H1 (cell line): ENCODE results near the gene INTS1. TPM values are rescaled to one million over a fixed set of nuclear protein-coding genes. Genes with fewer than 3 reads are reported as not detected.

ENCODE experiments used
- CTCF ChIA-PET: fragments of 300-600 bp; sonication (Branson Sonifier 250); formaldehyde crosslinking; loops from one replicate; lab custom pipeline; 2021; ENCODE audit not compliant: partially characterized antibody; lab: Charles Lee
- POLR2A ChIA-PET: fragments of 300-600 bp; sonication (Branson Sonifier 250); formaldehyde crosslinking; loops from one replicate; lab custom pipeline; 2021; ENCODE audit warnings: inconsistent platforms; ENCODE audit not compliant: partially characterized antibody; lab: Charles Lee
- DNase-seq, 2 experiments: peaks; one replicate each; pipeline versions ENCODE4 v3.0.0 to v3.0.0-alpha.2; 2010 to 2022; ENCODE audit warnings: low spot score in 2 of 2, low read depth in 1 of 2, mixed read lengths in 1 of 2
- FAIRE-seq: peaks from 2 replicates; lab custom pipeline; 2011; peaks lifted over from hg19 to GRCh38; lab: Jason Lieb, UNC
- H2AFZ ChIP-seq: 2 replicates; pipeline ENCODE4 v1.8.1; 2012; ENCODE audit warnings: low read length, inconsistent platforms
- H2AK5ac ChIP-seq: 2 replicates; pipeline ENCODE4 v1.6.1; 2013; ENCODE audit warnings: low read depth, low read length
- H2BK120ac ChIP-seq: replicated peaks from 2 replicates; pipeline ENCODE3; 2013; ENCODE audit warnings: low read depth, low read length, inconsistent platforms
- H2BK12ac ChIP-seq: 2 replicates; pipeline ENCODE4 v1.6.1; 2013; ENCODE audit warnings: low read depth, low read length
- H2BK15ac ChIP-seq: 2 replicates; pipeline ENCODE4 v1.6.1; 2013; ENCODE audit warnings: low read length
- H2BK20ac ChIP-seq: 2 replicates; pipeline ENCODE4 v1.6.1; 2013; ENCODE audit warnings: low read length
- H2BK5ac ChIP-seq: 2 replicates; pipeline ENCODE4 v1.6.1; 2013; ENCODE audit warnings: low read depth, low read length
- H3K14ac ChIP-seq: 2 replicates; pipeline ENCODE4 v1.6.1; 2013; ENCODE audit warnings: inconsistent platforms; ENCODE audit not compliant: insufficient read length
- H3K18ac ChIP-seq: 2 replicates; pipeline ENCODE4 v1.6.1; 2013; ENCODE audit warnings: low read length; ENCODE audit errors: extremely low read depth
- H3K23ac ChIP-seq: 2 replicates; pipeline ENCODE4 v1.6.1; 2013; ENCODE audit warnings: inconsistent platforms; ENCODE audit not compliant: insufficient read length
- H3K23me2 ChIP-seq: 2 replicates; pipeline ENCODE4 v1.6.1; 2013; ENCODE audit warnings: low read depth, low read length
- H3K27ac ChIP-seq: 2 replicates; pipeline ENCODE4 v1.6.1; 2011; ENCODE audit warnings: low read depth, low read length, inconsistent platforms
- H3K27me3 ChIP-seq, 4 experiments: replicated peaks in 1 of 4; 1 replicate in 1 of 4; 2 replicates in 3 of 4; pipeline versions ENCODE4 v1.6.1 to v1.8.1; 2011 to 2013; ENCODE audit warnings: low read length in 3 of 4, mild to moderate bottlenecking in 3 of 4, inconsistent platforms in 2 of 4, mixed read lengths in 2 of 4, moderate library complexity in 1 of 4; ENCODE audit not compliant: control insufficient read depth in 3 of 4, insufficient read depth in 3 of 4; ENCODE audit errors: extremely low read depth in 1 of 4
- H3K36me3 ChIP-seq, 4 experiments: 2 replicates each; pipeline versions ENCODE4 v1.6.1 to v1.8.1; 2011 to 2013; ENCODE audit warnings: mild to moderate bottlenecking in 4 of 4, low read length in 3 of 4, moderate library complexity in 2 of 4, control low read depth in 1 of 4, inconsistent platforms in 1 of 4; ENCODE audit not compliant: insufficient read depth in 4 of 4, control insufficient read depth in 2 of 4
- H3K4ac ChIP-seq: replicated peaks from 2 replicates; pipeline ENCODE3; 2013; ENCODE audit warnings: low read length, low read depth, mixed read lengths, inconsistent platforms; ENCODE audit not compliant: insufficient read length
- H3K4me1 ChIP-seq, 4 experiments: replicated peaks in 1 of 4; 1 replicate in 1 of 4; 2 replicates in 3 of 4; pipeline versions ENCODE4 v1.6.1 to v1.8.1; 2011 to 2013; ENCODE audit warnings: low read length in 3 of 4, inconsistent platforms in 2 of 4, mixed read lengths in 1 of 4; ENCODE audit not compliant: insufficient read depth in 4 of 4, control insufficient read depth in 3 of 4
- H3K4me2 ChIP-seq, 2 experiments: 2 replicates each; pipeline versions ENCODE4 v1.6.1 to v1.8.1; 2011 to 2013; ENCODE audit warnings: low read depth in 2 of 2, low read length in 2 of 2, control low read depth in 1 of 2, inconsistent platforms in 1 of 2, mild to moderate bottlenecking in 1 of 2; ENCODE audit not compliant: insufficient read depth in 1 of 2
- H3K4me3 ChIP-seq, 4 experiments: fragments of 200-600, 300-600 bp in 1 of 4; sonication (generic), shearing (Covaris generic), sonication (Bioruptor Twin) in 1 of 4; 2 replicates each; pipeline versions ENCODE4 v1.5.1 to v1.8.1; 2011 to 2016; ENCODE audit warnings: low read length in 4 of 4, low read depth in 3 of 4, control low read depth in 2 of 4, inconsistent platforms in 2 of 4, mild to moderate bottlenecking in 2 of 4, mixed read lengths in 1 of 4, moderate library complexity in 1 of 4; ENCODE audit not compliant: insufficient read depth in 2 of 4; ENCODE audit errors: extremely low read depth in 1 of 4
- H3K56ac ChIP-seq: replicated peaks from 2 replicates; pipeline ENCODE3; 2013; ENCODE audit warnings: low read depth, mild to moderate bottlenecking, mixed read lengths, low read length, inconsistent platforms; ENCODE audit not compliant: insufficient read length
- H3K79me1 ChIP-seq: 2 replicates; pipeline ENCODE4 v1.6.1; 2013; ENCODE audit warnings: low read depth, low read length, control low read depth
- H3K79me2 ChIP-seq, 2 experiments: 2 replicates each; pipeline versions ENCODE4 v1.6.1 to v1.8.1; 2012 to 2013; ENCODE audit warnings: low read length in 2 of 2, mild to moderate bottlenecking in 2 of 2, inconsistent platforms in 1 of 2; ENCODE audit not compliant: insufficient read depth in 2 of 2, control insufficient read depth in 1 of 2
- H3K9ac ChIP-seq, 4 experiments: replicated peaks in 1 of 4; 1 replicate in 1 of 4; 2 replicates in 3 of 4; pipeline versions ENCODE4 v1.6.1 to v1.8.1; 2011 to 2013; ENCODE audit warnings: low read depth in 3 of 4, low read length in 3 of 4, control low read depth in 2 of 4, mild to moderate bottlenecking in 2 of 4, moderate library complexity in 2 of 4, inconsistent platforms in 1 of 4; ENCODE audit errors: extremely low read depth in 1 of 4
- H3K9me3 ChIP-seq, 2 experiments: 2 replicates each; pipeline versions ENCODE4 v1.6.1 to v1.8.1; 2012 to 2013; ENCODE audit warnings: mild to moderate bottlenecking in 2 of 2, moderate library complexity in 2 of 2, control low read depth in 1 of 2, inconsistent platforms in 1 of 2, low read depth in 1 of 2, low read length in 1 of 2, mixed read lengths in 1 of 2; ENCODE audit not compliant: insufficient read depth in 2 of 2
- H4K20me1 ChIP-seq, 2 experiments: replicated peaks in 1 of 2; 2 replicates each; pipeline versions ENCODE3 to v1.8.1; 2011 to 2013; ENCODE audit warnings: inconsistent platforms in 2 of 2, low read length in 2 of 2, mild to moderate bottlenecking in 1 of 2; ENCODE audit not compliant: insufficient read depth in 2 of 2, control insufficient read depth in 1 of 2
- H4K5ac ChIP-seq: 2 replicates; pipeline ENCODE4 v1.6.1; 2013; ENCODE audit warnings: low read length, low read depth, mixed read lengths, inconsistent platforms; ENCODE audit not compliant: insufficient read length
- H4K8ac ChIP-seq: 2 replicates; pipeline ENCODE4 v1.8.0; 2013; ENCODE audit warnings: mild to moderate bottlenecking, moderate library complexity, low read length, inconsistent platforms; ENCODE audit not compliant: insufficient read depth; ENCODE audit errors: extremely low read depth
- H4K91ac ChIP-seq: replicated peaks from 2 replicates; pipeline ENCODE3; 2013; ENCODE audit warnings: low read length, mixed read lengths, inconsistent platforms; ENCODE audit not compliant: insufficient read length
- KDM5A ChIP-seq: fragments of 200-600 bp; IDR thresholded peaks from 2 replicates; pipeline ENCODE4 v1.7.1; 2012; ENCODE audit warnings: mild to moderate bottlenecking, low read length, inconsistent platforms, mixed read lengths
- RBBP5 ChIP-seq: IDR thresholded peaks from 2 replicates; pipeline ENCODE4 v1.7.1; 2012; ENCODE audit warnings: low read depth, mild to moderate bottlenecking, inconsistent platforms, low read length, moderate library complexity, borderline replicate concordance
- SIN3A ChIP-seq, 2 experiments: IDR thresholded peaks in 1 of 2; conservative IDR thresholded peaks in 1 of 2; 2 replicates each; pipeline ENCODE4 v1.6.1; 2011 to 2012; ENCODE audit warnings: low read length in 2 of 2, improper control_type of control experiment in 1 of 2, low read depth in 1 of 2, mild to moderate bottlenecking in 1 of 2
- TBP ChIP-seq: IDR thresholded peaks from 2 replicates; pipeline ENCODE4 v1.6.1; 2011; ENCODE audit warnings: low read depth, low read length, improper control_type of control experiment
- WGBS, 2 experiments: shearing (Covaris generic) in 1 of 2; methylation state at CpG; one replicate each; pipeline versions ENCODE4 v1.1.6 to v1.1.7; 2013 to 2015; ENCODE audit warnings: low lambda C conversion rate in 2 of 2, mixed read lengths in 2 of 2, inconsistent platforms in 1 of 2, low coverage in 1 of 2, missing lambda C conversion rate in 1 of 2; ENCODE audit not compliant: insufficient replicate concordance in 2 of 2, insufficient coverage in 1 of 2, insufficient read length in 1 of 2; ENCODE audit errors: extremely low coverage in 1 of 2, missing lambda C conversion rate in 1 of 2; 5-methylcytosine and 5-hydroxymethylcytosine counted together
- polyA plus RNA-seq, 7 experiments: library from polyadenylated mRNA; depleted of rRNA in 3 of 7; stranded (reverse) in 5 of 7; unstranded in 2 of 7; fragments of >200 nt in 5 of 7; fragments of 200-250 nt in 2 of 7; gene quantifications; 1 replicate in 5 of 7; 2 replicates in 1 of 7; 4 replicates in 1 of 7; pipeline versions ENCODE4 v1.2.1 to v1.2.3, GENCODE V29; 2011 to 2013; ENCODE audit warnings: missing spikeins in 2 of 7, mixed read lengths in 2 of 7
- total RNA-seq: library from RNA; stranded (reverse); fragmentation: NEBNext Ultra II Directional; extraction: Animal tissue kit (Norgen Biotek cat#: 25700); gene quantifications from 2 replicates; pipeline ENCODE4 v1.2.1, GENCODE V29; 2021

Gene INTS1
- total and polyA plus RNA-seq, 2 of the 8 experiments (the other 6 are each of a cell fraction or from before 2014, with no cell fraction given) = 76.9 to 104 TPM

DNA sequence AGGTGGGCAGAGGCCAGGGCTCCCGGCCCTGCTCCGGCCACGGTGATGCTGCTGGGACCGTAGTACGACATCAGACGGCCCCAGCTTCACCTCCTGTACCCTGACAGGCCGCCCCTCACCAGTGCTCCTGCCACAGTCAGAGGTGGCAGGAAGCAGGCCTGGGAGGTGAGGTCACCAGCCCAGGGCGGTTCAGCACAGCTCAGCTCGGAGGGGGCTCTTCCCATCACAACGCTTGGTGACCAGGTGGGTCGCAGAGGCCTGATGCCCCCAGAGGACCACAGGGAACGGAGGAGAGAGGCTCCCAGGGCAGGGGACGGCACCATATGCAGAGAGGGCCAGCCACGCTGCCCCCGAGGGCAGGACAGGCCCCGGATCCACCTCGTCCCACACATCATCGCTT, 53.8 kb downstream of the INTS1 start:
- Histone ChIP-seq H3K79me2 (no peaks in the 10 kb centered on the region), H3K18ac (no peak overlapping the region; the same call in 1 of the 2 replicates), H3K4me3 (no peak overlapping the region), H2AK5ac (no peak overlapping the region), H3K4me1 (peaks cover 0 to 6% (median under 1%) of the 10 kb centered on the region in 4 experiments; a peak in 4 of 7 replicates), H3K36me3 (no peaks in the 10 kb centered on the region), H4K91ac (no peak overlapping the region), H3K23me2 (no peaks in the 10 kb centered on the region), H3K9me3 (no peaks in the 10 kb centered on the region), H3K9ac (no peak overlapping the region), H2BK12ac (0 out of 2 replicates have a peak overlapping the region, but pooled peaks have one; percentile 39), H2BK120ac (no peak overlapping the region), H3K27me3 (no peaks in the 10 kb centered on the region), H3K14ac (no peak overlapping the region), H2AFZ (no peak overlapping the region), H3K27ac (no peak overlapping the region), H3K4me2 (no peak overlapping the region), H2BK15ac (no peak overlapping the region), H3K4ac (no peak overlapping the region), H3K23ac (no peak overlapping the region), H4K5ac (no peak overlapping the region), H3K56ac (no peak overlapping the region), H2BK5ac (no peak overlapping the region; the same call in 1 of the 2 replicates), H4K8ac (peak overlapping the region; percentile 46), H4K20me1 (no peaks in the 10 kb centered on the region), H3K79me1 (no peaks in the 10 kb centered on the region), H2BK20ac (no peak overlapping the region)
- TF ChIP-seq SIN3A (conservative IDR thresholded peaks at IDR 0.05 in 1 of 2, IDR thresholded peaks at IDR 0.05 in 1 of 2; ENCODE audit: low read depth in 1 of 2, low read length in 2 of 2) (no peak), RBBP5 (no peak), KDM5A (no peak), TBP (no peak)
- POLR2A ChIA-PET = no interaction called here
- DNase-seq (no peak), FAIRE-seq (no peak)
- CTCF ChIA-PET = interaction anchor here (1.1 to 6.7 kb wide), 5 partner anchors 10 to 49 kb away, joined by 3 to 35 read pairs (median 14); no protein-coding TSS in a partner anchor
- WGBS, 2 experiments = 90% methylated on average over 18 of the region's 18 CpGs; no CpG with 5 or more reads in 1 of the 2 experiments
